NOMO-1 treated with DMSO at 0.1 percent for 48 hours (cell line): Measurements from ENCODE around the gene CTIF.
A peak's percentile ranks its signal among the peaks of the same experiment; 100 is the strongest.

ENCODE experiments used
- DNase-seq: peaks from one replicate; lab custom pipeline; 2025; ENCODE audit not compliant: unreplicated experiment; lab: John Stamatoyannopoulos, UW

CTIF gene

GRCh38 chr18:48782381-48782861, 243.6 kb downstream of the CTIF start:
- DNase-seq, result no peak

- DNase-seq, result no peak
These were observed 245.0 kb downstream of the CTIF start for GRCh38 chr18:48783616-48784520.

GRCh38 chr18:48784656-48785055, 245.8 kb downstream of the CTIF start:
- no peak for DNase-seq

GRCh38 chr18:48785091-48785614, 246.3 kb downstream of the CTIF start:
- peak; percentile 97 for DNase-seq

- no peak for DNase-seq
These were observed 247.1 kb downstream of the CTIF start for GRCh38 chr18:48785736-48786454.

- DNase-seq, result no peak
These were observed 247.8 kb downstream of the CTIF start for GRCh38 chr18:48786455-48787202.

- DNase-seq, result no peak
These were observed 248.6 kb downstream of the CTIF start for GRCh38 chr18:48787203-48788151.

GRCh38 chr18:48788373-48788772, 249.5 kb downstream of the CTIF start:
- DNase-seq, result no peak

GRCh38 chr18:48789259-48789812, 250.5 kb downstream of the CTIF start:
- DNase-seq, result no peak

- no peak for DNase-seq
These were observed 251.5 kb downstream of the CTIF start for GRCh38 chr18:48790226-48790863.

- DNase-seq, result peak; percentile 75
These were observed 252.2 kb downstream of the CTIF start for GRCh38 chr18:48790869-48791635.

- DNase-seq, result no peak
These were observed 252.8 kb downstream of the CTIF start for GRCh38 chr18:48791636-48792105.

- DNase-seq, result no peak
These were observed 253.3 kb downstream of the CTIF start for GRCh38 chr18:48792141-48792540.

GRCh38 chr18:48792611-48793380, 254.0 kb downstream of the CTIF start:
- no peak for DNase-seq

GRCh38 chr18:48794251-48794970, 255.6 kb downstream of the CTIF start:
- DNase-seq, result no peak

GRCh38 chr18:48795696-48796095, 256.9 kb downstream of the CTIF start:
- DNase-seq, result no peak
